C4-2B (cell line): ENCODE measurements around the gene PPP2R5C.

ENCODE experiments used
- CTCF ChIP-seq: fragments of 450-650 bp; conservative IDR thresholded peaks from 2 replicates; pipeline ENCODE4 v1.5.1; 2017; ENCODE audit warnings: mild to moderate bottlenecking
- ZFX ChIP-seq: fragments of 450-650 bp; IDR thresholded peaks from 2 replicates; pipeline ENCODE4 v1.6.1; 2017

GRCh38 chr14:101823511-101824120 lies 62.1 kb downstream of the PPP2R5C start:
- TF ChIP-seq CTCF (no peak), ZFX (no peak)
